Fibroblast of mammary gland (primary cell): ENCODE results near the gene OSGIN1.

ENCODE experiments used
- DNase-seq: peaks from one replicate; pipeline ENCODE4 v3.0.0-alpha.2; 2010; ENCODE audit warnings: low read depth
- H3K4me3 ChIP-seq: 2 replicates; pipeline ENCODE4 v1.5.1; 2011; ENCODE audit warnings: low read depth, mild to moderate bottlenecking, low read length, moderate library complexity; ENCODE audit not compliant: control insufficient read depth
- TF ChIP-seq, protein P1 (sequence below): conservative IDR thresholded peaks from 2 replicates; pipeline ENCODE4 v1.5.1; 2011; ENCODE audit warnings: low read depth, low read length, inconsistent platforms; ENCODE audit not compliant: control insufficient read depth, insufficient read depth

OSGIN1 gene

GRCh38 chr16:84014570-84015327 lies 61.7 kb downstream of the OSGIN1 start:
- no peak for DNase-seq
- TF ChIP-seq, protein P1, sequence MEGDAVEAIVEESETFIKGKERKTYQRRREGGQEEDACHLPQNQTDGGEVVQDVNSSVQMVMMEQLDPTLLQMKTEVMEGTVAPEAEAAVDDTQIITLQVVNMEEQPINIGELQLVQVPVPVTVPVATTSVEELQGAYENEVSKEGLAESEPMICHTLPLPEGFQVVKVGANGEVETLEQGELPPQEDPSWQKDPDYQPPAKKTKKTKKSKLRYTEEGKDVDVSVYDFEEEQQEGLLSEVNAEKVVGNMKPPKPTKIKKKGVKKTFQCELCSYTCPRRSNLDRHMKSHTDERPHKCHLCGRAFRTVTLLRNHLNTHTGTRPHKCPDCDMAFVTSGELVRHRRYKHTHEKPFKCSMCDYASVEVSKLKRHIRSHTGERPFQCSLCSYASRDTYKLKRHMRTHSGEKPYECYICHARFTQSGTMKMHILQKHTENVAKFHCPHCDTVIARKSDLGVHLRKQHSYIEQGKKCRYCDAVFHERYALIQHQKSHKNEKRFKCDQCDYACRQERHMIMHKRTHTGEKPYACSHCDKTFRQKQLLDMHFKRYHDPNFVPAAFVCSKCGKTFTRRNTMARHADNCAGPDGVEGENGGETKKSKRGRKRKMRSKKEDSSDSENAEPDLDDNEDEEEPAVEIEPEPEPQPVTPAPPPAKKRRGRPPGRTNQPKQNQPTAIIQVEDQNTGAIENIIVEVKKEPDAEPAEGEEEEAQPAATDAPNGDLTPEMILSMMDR, result no peak
- no peak overlapping the region for H3K4me3 ChIP-seq

DNA sequence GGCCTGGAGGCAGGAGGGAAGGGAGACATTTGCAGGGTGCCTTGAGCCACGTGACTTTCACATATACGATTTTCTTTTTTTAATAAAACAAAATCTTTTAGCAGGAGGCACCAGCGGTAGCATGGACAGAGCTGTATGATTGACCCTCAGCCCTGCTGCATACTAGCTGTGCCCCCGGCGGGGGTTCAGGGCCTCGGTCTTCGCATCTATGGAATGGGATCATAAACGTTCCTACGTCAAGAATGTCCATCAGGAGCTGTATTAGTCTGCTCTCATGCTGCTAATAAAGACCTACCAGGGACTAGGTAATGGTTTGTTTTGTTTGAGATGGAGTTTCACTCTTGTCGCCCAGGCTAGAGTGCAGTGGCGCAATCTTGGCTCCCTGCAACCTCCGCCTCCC lies 62.4 kb downstream of the OSGIN1 start:
- TF ChIP-seq, protein P1, result no peak
- no peak overlapping the region for H3K4me3 ChIP-seq

More for the DNA sequence above, 62.4 kb downstream of the OSGIN1 start:
- DNase-seq, result no peak
